GM12891 (cell line): ENCODE measurements around the gene PRRT1B.

Experiments used
- POLR2AphosphoS5 ChIP-seq: IDR thresholded peaks from 2 replicates; pipeline ENCODE4 v1.6.1; 2011; ENCODE audit warnings: low read depth, low read length, control low read depth
- TAF1 ChIP-seq: IDR thresholded peaks from 2 replicates; pipeline ENCODE4 v1.6.1; 2011; ENCODE audit warnings: low read depth, low read length, control low read depth

GRCh38 chr9:131593091-131593820 lies 47.9 kb downstream of the PRRT1B start:
- TF ChIP-seq TAF1: no peak
- no peak for TF ChIP-seq POLR2AphosphoS5
